Fibroblast of mammary gland (primary cell): Measurements from ENCODE around the gene PELO.
A peak's percentile ranks its signal among the peaks of the same experiment; 100 is the strongest.

Experiments
- DNase-seq: peaks from one replicate; pipeline ENCODE4 v3.0.0-alpha.2; 2010; ENCODE audit warnings: low read depth
- H3K4me3 ChIP-seq: 2 replicates; pipeline ENCODE4 v1.5.1; 2011; ENCODE audit warnings: low read depth, mild to moderate bottlenecking, low read length, moderate library complexity; ENCODE audit not compliant: control insufficient read depth
- CTCF ChIP-seq: conservative IDR thresholded peaks from 2 replicates; pipeline ENCODE4 v1.5.1; 2011; ENCODE audit warnings: low read depth, low read length, inconsistent platforms; ENCODE audit not compliant: control insufficient read depth, insufficient read depth

PELO gene

DNA sequence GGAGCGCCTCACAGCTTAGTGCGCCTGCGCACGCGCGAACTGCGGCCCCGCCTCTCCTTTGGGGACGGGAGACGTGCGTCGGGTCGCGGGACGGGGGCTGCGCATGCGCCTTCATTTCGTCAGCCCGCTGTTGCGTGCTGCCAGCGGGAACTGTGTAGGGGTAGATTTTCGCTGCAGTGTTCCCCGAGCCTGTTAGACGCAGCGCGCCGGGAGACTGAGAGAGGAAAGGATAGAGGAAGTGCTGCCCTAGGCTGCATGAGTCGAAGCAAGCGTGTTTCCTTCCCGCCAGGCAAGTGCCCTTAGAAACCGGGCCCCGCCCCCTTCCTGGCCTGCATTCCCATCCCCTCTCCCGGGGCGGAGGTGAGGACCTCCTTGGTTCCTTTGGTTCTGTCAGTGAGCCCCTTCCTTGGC, 12.3 kb downstream of the PELO start:
- peak; percentile 90 for DNase-seq
- peak overlapping the region; percentile 82 for H3K4me3 ChIP-seq
- no peak for TF ChIP-seq CTCF

DNA sequence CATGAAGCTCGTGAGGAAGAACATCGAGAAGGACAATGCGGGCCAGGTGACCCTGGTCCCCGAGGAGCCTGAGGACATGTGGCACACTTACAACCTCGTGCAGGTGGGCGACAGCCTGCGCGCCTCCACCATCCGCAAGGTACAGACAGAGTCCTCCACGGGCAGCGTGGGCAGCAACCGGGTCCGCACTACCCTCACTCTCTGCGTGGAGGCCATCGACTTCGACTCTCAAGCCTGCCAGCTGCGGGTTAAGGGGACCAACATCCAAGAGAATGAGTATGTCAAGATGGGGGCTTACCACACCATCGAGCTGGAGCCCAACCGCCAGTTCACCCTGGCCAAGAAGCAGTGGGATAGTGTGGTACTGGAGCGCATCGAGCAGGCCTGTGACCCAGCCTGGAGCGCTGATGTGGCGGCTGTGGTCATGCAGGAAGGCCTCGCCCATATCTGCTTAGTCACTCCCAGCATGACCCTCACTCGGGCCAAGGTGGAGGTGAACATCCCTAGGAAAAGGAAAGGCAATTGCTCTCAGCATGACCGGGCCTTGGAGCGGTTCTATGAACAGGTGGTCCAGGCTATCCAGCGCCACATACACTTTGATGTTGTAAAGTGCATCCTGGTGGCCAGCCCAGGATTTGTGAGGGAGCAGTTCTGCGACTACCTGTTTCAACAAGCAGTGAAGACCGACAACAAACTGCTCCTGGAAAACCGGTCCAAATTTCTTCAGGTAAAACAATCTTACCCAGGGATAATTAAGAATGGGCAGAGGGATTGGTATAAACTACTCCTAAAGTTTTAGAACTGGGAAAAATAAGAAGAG, 12.9 kb downstream of the PELO start:
- no peak for TF ChIP-seq CTCF
- H3K4me3 ChIP-seq = peak overlapping the region; percentile 82
- peak; percentile 76 for DNase-seq

- DNase-seq = peak; percentile 36
- no peak for TF ChIP-seq CTCF
- H3K4me3 ChIP-seq = peak overlapping the region; percentile 82
These were observed 13.6 kb downstream of the PELO start for GRCh38 chr5:52801329-52801728.

GRCh38 chr5:52802272-52802973, 14.7 kb downstream of the PELO start:
- peak overlapping the region; percentile 82 for H3K4me3 ChIP-seq
- TF ChIP-seq CTCF = no peak
- DNase-seq = peak; percentile 32

- H3K4me3 ChIP-seq = peak overlapping the region; percentile 82
- no peak for TF ChIP-seq CTCF
- no peak for DNase-seq
These were observed 15.2 kb downstream of the PELO start for GRCh38 chr5:52802974-52803336.

GRCh38 chr5:52804387-52804791, 16.7 kb downstream of the PELO start:
- TF ChIP-seq CTCF = no peak
- DNase-seq = no peak
- no peak overlapping the region for H3K4me3 ChIP-seq

GRCh38 chr5:52804981-52805380, 17.3 kb downstream of the PELO start:
- no peak for TF ChIP-seq CTCF
- no peak for DNase-seq
- no peak overlapping the region for H3K4me3 ChIP-seq
